Measurements from ENCODE around the gene TBC1D19. TPM values are rescaled to one million over a fixed set of nuclear protein-coding genes. Genes with fewer than 3 reads are reported as not detected.
A peak's percentile ranks its signal among the peaks of the same experiment; 100 is the strongest.

TBC1D19 gene
- total and polyA plus RNA-seq, 9 of the 15 experiments (the other 6 are each of a cell fraction or from before 2014, with no cell fraction given), result 0.73 to 5.6 (median 3.7) TPM

DNA sequence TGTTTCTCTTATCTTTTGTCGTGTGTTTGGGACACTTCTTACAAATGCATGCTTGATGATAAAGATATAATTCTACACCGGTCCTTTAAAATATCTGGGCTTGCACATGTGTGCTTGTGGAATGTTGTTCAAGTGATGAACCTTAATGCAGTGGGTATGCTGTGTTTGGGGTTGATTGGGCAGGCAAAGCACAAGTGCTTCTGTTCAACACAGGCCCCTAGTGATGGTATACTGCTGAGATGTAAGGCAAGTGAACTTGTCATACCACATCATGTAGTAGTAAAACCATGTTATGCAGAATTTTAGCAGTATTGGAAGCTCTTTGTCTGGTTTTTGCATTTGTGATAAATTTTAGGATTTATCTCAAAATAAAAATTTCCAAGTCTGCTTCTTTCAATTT lies 23.9 kb downstream of the TBC1D19 start:
- H3K4me1 ChIP-seq (replicated peaks in 1 of 2; ENCODE audit: control insufficient read depth in 2 of 2, insufficient read depth in 2 of 2, low read length in 2 of 2), result peaks cover 0 to 14% of the 10 kb centered on the region in 2 experiments; a peak in 3 of 5 replicates
- no peak for FAIRE-seq
- H3K9me1 ChIP-seq (ENCODE audit: control insufficient read depth, insufficient read depth, low read length), result no peaks in the 10 kb centered on the region
- no TSS peak for BruUV-seq (replicated peaks)
- H3K27ac ChIP-seq (ENCODE audit: extremely low read depth, low read depth, low read length), result no peak overlapping the region
- in situ Hi-C loops (cut with MboI) (no loop called here), intact Hi-C loops (cut with micrococcal nuclease) (no loop called here)
- H3K4me3 ChIP-seq, result no peak overlapping the region
- CTCF ChIA-PET (ENCODE audit: low intra/inter-chr PET ratio), result no interaction called here
- no peak for ATAC-seq
- no peak overlapping the region for H2AFZ ChIP-seq (ENCODE audit: low read depth, low read length)
- H3K36me3 ChIP-seq (ENCODE audit: control insufficient read depth, insufficient read depth, low read length), result no peaks in the 10 kb centered on the region
- no peaks in the 10 kb centered on the region for H3K27me3 ChIP-seq (ENCODE audit: control insufficient read depth in 2 of 2, insufficient read depth in 2 of 2, low read length in 2 of 2)
- H3K4me2 ChIP-seq (ENCODE audit: insufficient read depth, low read length), result no peak overlapping the region; the same call in 1 of the 2 replicates
- H4K20me1 ChIP-seq (replicated peaks; ENCODE audit: control insufficient read depth, insufficient read depth, low read length), result no peaks in the 10 kb centered on the region
- peak in 2 of 4 experiments; percentile 13 to 25 for DNase-seq (ENCODE audit: extremely low read depth in 1 of 4, low spot score in 3 of 4)
- H3K9ac ChIP-seq (ENCODE audit: insufficient read depth in 1 of 2, low read depth in 2 of 2, low read length in 2 of 2), result no peak overlapping the region
- 0% methylated on average over 2 of the region's 2 CpGs for WGBS (ENCODE audit: insufficient coverage, low coverage, missing lambda C conversion rate)
- no peaks in the 10 kb centered on the region for H3K9me3 ChIP-seq (replicated peaks; ENCODE audit: control insufficient read depth, insufficient read depth, low read depth, low read length)
- no peaks in the 10 kb centered on the region for H3K79me2 ChIP-seq (ENCODE audit: control insufficient read depth, insufficient read depth, low read length)
- POLR2A ChIA-PET, result interaction anchor here (1.2 kb wide), 1 partner anchor 24 kb away, joined by 3 read pairs; no protein-coding TSS in a partner anchor
- no peak for TF ChIP-seq BCL6 (CRISPR knock-in tag; IDR thresholded peaks at IDR 0.05)
- TF ChIP-seq ZNF124 (CRISPR knock-in tag; IDR thresholded peaks at IDR 0.05), result no peak
- TF ChIP-seq CBFA2T3 (IDR thresholded peaks at IDR 0.05), result peak; percentile 43; the same call in 1 of the 2 replicates
- TF ChIP-seq TEAD4 (IDR thresholded peaks at IDR 0.05; ENCODE audit: low read length), result peak; percentile 20; the same call in 1 of the 2 replicates
- no peak for TF ChIP-seq TEAD4 (CRISPR knock-in tag; IDR thresholded peaks at IDR 0.05; ENCODE audit: borderline replicate concordance)

DNA sequence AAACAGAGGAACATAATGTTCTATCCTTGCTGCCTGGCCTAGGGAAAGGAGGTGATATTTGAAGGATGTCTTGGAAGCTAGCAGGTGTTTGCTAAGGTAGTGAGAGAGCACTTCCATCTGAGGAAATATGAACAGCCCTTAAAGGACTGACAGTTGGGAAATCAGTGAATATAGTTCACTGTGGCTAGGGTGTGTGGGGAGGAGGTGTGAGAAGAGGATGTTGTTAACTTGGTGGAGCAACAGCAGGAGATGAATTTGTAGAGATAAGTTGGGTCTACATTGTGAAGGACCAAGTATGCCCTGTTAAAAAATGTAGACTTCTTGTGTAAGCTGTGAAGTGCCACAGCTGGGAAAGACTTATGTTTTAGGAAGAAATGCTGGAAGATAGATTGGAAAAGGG lies 25.5 kb downstream of the TBC1D19 start:
- H2AFZ ChIP-seq (ENCODE audit: low read depth, low read length), result no peak overlapping the region
- in situ Hi-C loops (cut with MboI), result no loop called here
- POLR2A ChIA-PET, result no interaction called here

More for the DNA sequence above, 25.5 kb downstream of the TBC1D19 start:
- Histone ChIP-seq H3K9me1 (ENCODE audit: control insufficient read depth, insufficient read depth, low read length) (no peaks in the 10 kb centered on the region), H3K36me3 (ENCODE audit: control insufficient read depth, insufficient read depth, low read length) (no peaks in the 10 kb centered on the region), H3K9ac (ENCODE audit: insufficient read depth in 1 of 2, low read depth in 2 of 2, low read length in 2 of 2) (no peak overlapping the region), H3K4me3 (no peak overlapping the region), H4K20me1 (replicated peaks; ENCODE audit: control insufficient read depth, insufficient read depth, low read length) (no peaks in the 10 kb centered on the region), H3K27ac (ENCODE audit: extremely low read depth, low read depth, low read length) (no peak overlapping the region), H3K27me3 (ENCODE audit: control insufficient read depth in 2 of 2, insufficient read depth in 2 of 2, low read length in 2 of 2) (no peaks in the 10 kb centered on the region), H3K9me3 (replicated peaks; ENCODE audit: control insufficient read depth, insufficient read depth, low read depth, low read length) (no peaks in the 10 kb centered on the region), H3K4me1 (replicated peaks in 1 of 2; ENCODE audit: control insufficient read depth in 2 of 2, insufficient read depth in 2 of 2, low read length in 2 of 2) (peaks cover 0 to 14% of the 10 kb centered on the region in 2 experiments; a peak in 3 of 5 replicates), H3K4me2 (ENCODE audit: insufficient read depth, low read length) (no peak overlapping the region), H3K79me2 (ENCODE audit: control insufficient read depth, insufficient read depth, low read length) (no peaks in the 10 kb centered on the region)
- DNase-seq (ENCODE audit: extremely low read depth in 1 of 4, low spot score in 3 of 4) (no peak), FAIRE-seq (no peak), ATAC-seq (no peak)
- intact Hi-C loops (cut with micrococcal nuclease), result no loop called here
- TF ChIP-seq ZNF184 (CRISPR knock-in tag; IDR thresholded peaks at IDR 0.05) (no peak), ZNF586 (CRISPR knock-in tag; conservative IDR thresholded peaks at IDR 0.05) (no peak), PTRF (tag; IDR thresholded peaks at IDR 0.05) (no peak), TAF15 (IDR thresholded peaks at IDR 0.05; ENCODE audit: low read depth, low read length) (no peak), ZNF23 (CRISPR knock-in tag; IDR thresholded peaks at IDR 0.05) (no peak), HDAC6 (IDR thresholded peaks at IDR 0.05; ENCODE audit: low read depth, low read length) (no peak), ZNF668 (CRISPR knock-in tag; IDR thresholded peaks at IDR 0.05) (no peak), EWSR1 (IDR thresholded peaks at IDR 0.05; ENCODE audit: borderline replicate concordance, low read depth, partially characterized antibody) (no peak), KLF13 (tag; IDR thresholded peaks at IDR 0.05; ENCODE audit: borderline replicate concordance, low read depth) (no peak), FIP1L1 (IDR thresholded peaks at IDR 0.05; ENCODE audit: low read depth, low read length, poor library complexity, severe bottlenecking) (no peak), RAD21 (CRISPR knock-in tag; conservative IDR thresholded peaks at IDR 0.05 in 1 of 2, IDR thresholded peaks at IDR 0.05 in 1 of 2) (no peak), NUFIP1 (IDR thresholded peaks at IDR 0.05; ENCODE audit: partially characterized antibody) (no peak), ZNF57 (CRISPR knock-in tag; IDR thresholded peaks at IDR 0.05) (no peak)
- TF ChIP-seq, protein P1, sequence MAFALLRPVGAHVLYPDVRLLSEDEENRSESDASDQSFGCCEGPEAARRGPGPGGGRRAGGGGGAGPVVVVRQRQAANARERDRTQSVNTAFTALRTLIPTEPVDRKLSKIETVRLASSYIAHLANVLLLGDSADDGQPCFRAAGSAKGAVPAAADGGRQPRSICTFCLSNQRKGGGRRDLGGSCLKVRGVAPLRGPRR (CRISPR knock-in tag; IDR thresholded peaks at IDR 0.05), result no peak
- CTCF ChIA-PET (ENCODE audit: low intra/inter-chr PET ratio), result no interaction called here
- no TSS peak for BruUV-seq (replicated peaks)
